Keratinocyte (primary cell): ENCODE measurements around the gene RHEX. TPM values are rescaled to one million over a fixed set of nuclear protein-coding genes. Genes with fewer than 3 reads are reported as not detected.
A peak's percentile ranks its signal among the peaks of the same experiment; 100 is the strongest.

Experiments used
- DNase-seq: peaks from one replicate; pipeline ENCODE4 v3.0.0-alpha.2; 2011; ENCODE audit warnings: low read depth, missing footprints, low spot score
- FAIRE-seq: peaks from 2 replicates; lab custom pipeline; 2011; peaks lifted over from hg19 to GRCh38; lab: Jason Lieb, UNC
- H2AFZ ChIP-seq: 2 replicates; pipeline ENCODE4 v1.6.0; 2012; ENCODE audit warnings: low read length, control low read depth, inconsistent platforms; ENCODE audit not compliant: control insufficient read depth
- H3K27ac ChIP-seq: 2 replicates; pipeline ENCODE4 v1.5.1; 2011; ENCODE audit warnings: low read length; ENCODE audit not compliant: control insufficient read depth, insufficient read depth
- H3K27me3 ChIP-seq: 3 replicates; pipeline ENCODE4 v1.6.0; 2011; ENCODE audit warnings: low read length; ENCODE audit not compliant: control insufficient read depth, insufficient read depth; ENCODE audit errors: extremely low read depth
- H3K36me3 ChIP-seq, 2 experiments: 2 replicates in 1 of 2; 3 replicates in 1 of 2; pipeline ENCODE4 v1.5.1; 2011; ENCODE audit warnings: low read length in 2 of 2, mild to moderate bottlenecking in 1 of 2; ENCODE audit not compliant: control insufficient read depth in 2 of 2, insufficient read depth in 2 of 2; ENCODE audit errors: extremely low read depth in 1 of 2
- H3K4me1 ChIP-seq: 3 replicates; pipeline ENCODE4 v1.5.1; 2011; ENCODE audit warnings: low read length; ENCODE audit not compliant: control insufficient read depth, insufficient read depth; ENCODE audit errors: extremely low read depth
- H3K4me2 ChIP-seq: 3 replicates; pipeline ENCODE4 v1.6.0; 2011; ENCODE audit warnings: low read depth, low read length; ENCODE audit not compliant: control insufficient read depth, insufficient read depth; ENCODE audit errors: extremely low read depth
- H3K4me3 ChIP-seq, 3 experiments: fragments of 200-600 bp in 1 of 3; sonication (generic) in 1 of 3; 2 replicates in 2 of 3; 3 replicates in 1 of 3; pipeline ENCODE4 v1.5.1; 2011 to 2016; ENCODE audit warnings: low read length in 3 of 3, mild to moderate bottlenecking in 3 of 3, control low read depth in 2 of 3, inconsistent platforms in 1 of 3, low read depth in 1 of 3, mixed read lengths in 1 of 3, mixed run types in 1 of 3, moderate library complexity in 1 of 3; ENCODE audit not compliant: control insufficient read depth in 2 of 3, insufficient read depth in 2 of 3; ENCODE audit errors: extremely low read depth in 1 of 3
- H3K79me2 ChIP-seq: 2 replicates; pipeline ENCODE4 v1.6.0; 2012; ENCODE audit warnings: low read length; ENCODE audit not compliant: control insufficient read depth, insufficient read depth
- H3K9ac ChIP-seq: 3 replicates; pipeline ENCODE4 v1.6.0; 2011; ENCODE audit warnings: low read length; ENCODE audit not compliant: control insufficient read depth, insufficient read depth; ENCODE audit errors: extremely low read depth
- H3K9me1 ChIP-seq: 3 replicates; pipeline ENCODE4 v1.6.0; 2011; ENCODE audit warnings: low read length; ENCODE audit not compliant: control insufficient read depth, insufficient read depth; ENCODE audit errors: extremely low read depth
- H3K9me3 ChIP-seq: 2 replicates; pipeline ENCODE4 v1.5.1; 2012; ENCODE audit warnings: low read depth, low read length; ENCODE audit not compliant: control insufficient read depth
- H4K20me1 ChIP-seq: 3 replicates; pipeline ENCODE4 v1.6.0; 2011; ENCODE audit warnings: low read length; ENCODE audit not compliant: control insufficient read depth, insufficient read depth; ENCODE audit errors: extremely low read depth
- EZH2 ChIP-seq: IDR thresholded peaks from one replicate; pipeline ENCODE4 v1.6.1; 2012; ENCODE audit warnings: inconsistent platforms, mild to moderate bottlenecking, low read length, moderate library complexity
- dilution Hi-C: fragments of 300-500 bp; cut with MboI; formaldehyde crosslinking; loops from one replicate; pipeline ENCODE4 v1.7.0; 2020; ENCODE audit warnings: low sequenced_read_pairs; ENCODE audit not compliant: extremely low pct_ligation_motif_present
- polyA plus RNA-seq, 5 experiments: library from polyadenylated mRNA; depleted of rRNA in 3 of 5; stranded (reverse) in 3 of 5; stranded (forward) in 1 of 5; unstranded in 1 of 5; fragments of >200 nt; gene quantifications; 1 replicate in 1 of 5; 2 replicates in 3 of 5; 3 replicates in 1 of 5; pipeline versions ENCODE4 v1.2.1 to v1.2.3, GENCODE V29; 2011 to 2012; ENCODE audit warnings: missing spikeins in 2 of 5, low read depth in 1 of 5, low replicate concordance in 1 of 5
- TF ChIP-seq, protein P1 (sequence below), 3 experiments: IDR thresholded peaks in 1 of 3; conservative IDR thresholded peaks in 1 of 3; optimal IDR thresholded peaks in 1 of 3; 2 replicates in 2 of 3; 3 replicates in 1 of 3; pipeline versions ENCODE3 to v1.5.1; 2011; ENCODE audit warnings: low read length in 3 of 3, mild to moderate bottlenecking in 3 of 3, moderate library complexity in 2 of 3, control low read depth in 1 of 3, inconsistent platforms in 1 of 3; ENCODE audit not compliant: insufficient read depth in 2 of 3; ENCODE audit errors: extremely low read depth in 1 of 3

The RHEX gene
- polyA plus RNA-seq, 1 donor (not counting 4 experiments of a cell fraction or from before 2014, with no cell fraction given): not detected

GRCh38 chr1:206075786-206076755 is 23.1 kb downstream of the RHEX start:
- H3K36me3 ChIP-seq: no peaks in the 10 kb centered on the region
- H3K9me1 ChIP-seq: no peaks in the 10 kb centered on the region
- peak overlapping the region; percentile 75 for H2AFZ ChIP-seq
- no peaks in the 10 kb centered on the region for H4K20me1 ChIP-seq
- H3K79me2 ChIP-seq: no peaks in the 10 kb centered on the region
- TF ChIP-seq, protein P1, sequence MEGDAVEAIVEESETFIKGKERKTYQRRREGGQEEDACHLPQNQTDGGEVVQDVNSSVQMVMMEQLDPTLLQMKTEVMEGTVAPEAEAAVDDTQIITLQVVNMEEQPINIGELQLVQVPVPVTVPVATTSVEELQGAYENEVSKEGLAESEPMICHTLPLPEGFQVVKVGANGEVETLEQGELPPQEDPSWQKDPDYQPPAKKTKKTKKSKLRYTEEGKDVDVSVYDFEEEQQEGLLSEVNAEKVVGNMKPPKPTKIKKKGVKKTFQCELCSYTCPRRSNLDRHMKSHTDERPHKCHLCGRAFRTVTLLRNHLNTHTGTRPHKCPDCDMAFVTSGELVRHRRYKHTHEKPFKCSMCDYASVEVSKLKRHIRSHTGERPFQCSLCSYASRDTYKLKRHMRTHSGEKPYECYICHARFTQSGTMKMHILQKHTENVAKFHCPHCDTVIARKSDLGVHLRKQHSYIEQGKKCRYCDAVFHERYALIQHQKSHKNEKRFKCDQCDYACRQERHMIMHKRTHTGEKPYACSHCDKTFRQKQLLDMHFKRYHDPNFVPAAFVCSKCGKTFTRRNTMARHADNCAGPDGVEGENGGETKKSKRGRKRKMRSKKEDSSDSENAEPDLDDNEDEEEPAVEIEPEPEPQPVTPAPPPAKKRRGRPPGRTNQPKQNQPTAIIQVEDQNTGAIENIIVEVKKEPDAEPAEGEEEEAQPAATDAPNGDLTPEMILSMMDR (optimal IDR thresholded peaks at IDR 0.05 in 1 of 3, IDR thresholded peaks at IDR 0.05 in 1 of 3, conservative IDR thresholded peaks at IDR 0.05 in 1 of 3; ENCODE audit: extremely low read depth in 1 of 3, insufficient read depth in 2 of 3, low read length in 3 of 3): no peak
- TF ChIP-seq EZH2: no peak
- dilution Hi-C loops: no loop called here
- FAIRE-seq (peak; percentile 91), DNase-seq (peak; percentile 64)
- no peaks in the 10 kb centered on the region for H3K27me3 ChIP-seq
- peak overlapping the region in 2 of 3 experiments; percentile 21 to 34 for H3K4me3 ChIP-seq
- peaks cover 11% of the 10 kb centered on the region for H3K4me1 ChIP-seq
- H3K4me2 ChIP-seq: peak overlapping the region; percentile 66
- peak overlapping the region; percentile 48 for H3K27ac ChIP-seq
- H3K9me3 ChIP-seq: no peaks in the 10 kb centered on the region
- peak overlapping the region; percentile 35 for H3K9ac ChIP-seq

DNA sequence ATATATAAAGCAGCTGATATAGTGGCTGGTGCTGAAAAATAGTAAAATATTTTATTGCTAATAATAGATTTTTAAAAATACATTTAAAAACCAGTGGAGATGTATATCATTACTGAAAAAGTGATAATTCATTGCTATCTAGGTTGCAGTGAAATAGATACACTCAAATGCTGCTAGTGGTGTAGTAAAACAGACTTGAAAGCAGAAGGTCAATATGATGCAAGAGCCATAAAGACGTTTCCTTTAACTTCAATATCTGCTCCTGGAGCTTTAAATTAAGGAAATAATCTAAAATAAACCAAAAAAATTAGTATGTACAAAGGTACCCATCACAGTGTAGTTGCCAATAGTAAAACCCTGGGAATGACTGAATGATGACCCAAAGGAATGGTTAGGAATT is 26.2 kb downstream of the RHEX start:
- H3K4me3 ChIP-seq: no peak overlapping the region
- no peak overlapping the region for H3K9ac ChIP-seq
- H3K9me3 ChIP-seq: no peaks in the 10 kb centered on the region
- FAIRE-seq (no peak), DNase-seq (no peak)
- TF ChIP-seq EZH2: no peak
- TF ChIP-seq, protein P1 (optimal IDR thresholded peaks at IDR 0.05 in 1 of 3, IDR thresholded peaks at IDR 0.05 in 1 of 3, conservative IDR thresholded peaks at IDR 0.05 in 1 of 3; ENCODE audit: extremely low read depth in 1 of 3, insufficient read depth in 2 of 3, low read length in 3 of 3): no peak
- H3K4me2 ChIP-seq: no peak overlapping the region
- no peaks in the 10 kb centered on the region for H4K20me1 ChIP-seq
- no peak overlapping the region for H3K27ac ChIP-seq
- H2AFZ ChIP-seq: no peak overlapping the region
- H3K27me3 ChIP-seq: no peaks in the 10 kb centered on the region
- no peaks in the 10 kb centered on the region for H3K36me3 ChIP-seq
- H3K4me1 ChIP-seq: peaks cover 11% of the 10 kb centered on the region
- dilution Hi-C loops: no loop called here
- H3K9me1 ChIP-seq: no peaks in the 10 kb centered on the region
- no peaks in the 10 kb centered on the region for H3K79me2 ChIP-seq
